Neural cell (in vitro differentiated cells): ENCODE measurements around the gene C3.

Experiments
- CTCF ChIP-seq: fragments of 450-650 bp; IDR thresholded peaks from 2 replicates; pipeline ENCODE4 v1.5.1; 2014; ENCODE audit warnings: antibody characterized with exemption, mild to moderate bottlenecking, moderate library complexity; ENCODE audit not compliant: poor library complexity, severe bottlenecking
- EZH2 ChIP-seq: fragments of 200-600, 300-800 bp; shearing (Covaris generic), sonication (generic); IDR thresholded peaks from 2 replicates; pipeline ENCODE4 v1.6.1; 2014; ENCODE audit warnings: antibody characterized with exemption, low read length, borderline replicate concordance, mild to moderate bottlenecking; ENCODE audit not compliant: insufficient read depth, poor library complexity, severe bottlenecking
- MXI1 ChIP-seq: fragments of 450-650 bp; conservative IDR thresholded peaks from 2 replicates; pipeline ENCODE4 v1.6.1; 2014; ENCODE audit warnings: antibody characterized with exemption, mild to moderate bottlenecking; ENCODE audit not compliant: poor library complexity, severe bottlenecking
- POLR2AphosphoS5 ChIP-seq: IDR thresholded peaks from 2 replicates; pipeline ENCODE4 v1.6.1; 2012
- RAD21 ChIP-seq: fragments of 450-650 bp; conservative IDR thresholded peaks from 2 replicates; pipeline ENCODE4 v1.6.1; 2014; ENCODE audit warnings: antibody characterized with exemption, mild to moderate bottlenecking, moderate library complexity
- REST ChIP-seq: IDR thresholded peaks from 2 replicates; pipeline ENCODE4 v1.6.1; 2012; ENCODE audit warnings: borderline replicate concordance
- SMC3 ChIP-seq: fragments of 450-650 bp; conservative IDR thresholded peaks from 2 replicates; pipeline ENCODE4 v1.6.1; 2014; ENCODE audit warnings: antibody characterized with exemption, mild to moderate bottlenecking, moderate library complexity; ENCODE audit not compliant: poor library complexity
- TAF1 ChIP-seq: IDR thresholded peaks from 2 replicates; pipeline ENCODE4 v1.6.1; 2012; ENCODE audit warnings: low read depth

- TF ChIP-seq EZH2 (no peak), CTCF (no peak), TAF1 (no peak), RAD21 (no peak), POLR2AphosphoS5 (no peak), REST (no peak), MXI1 (no peak), SMC3 (no peak)
Measured at GRCh38 chr19:6723108-6723618, 2.7 kb upstream of the C3 start.
